DND-41 (cell line): ENCODE results near the gene DOCK3.

Source experiments
- EZH2 ChIP-seq: IDR thresholded peaks from 3 replicates; pipeline ENCODE4 v1.6.1; 2012; ENCODE audit warnings: borderline replicate concordance, low read depth, mild to moderate bottlenecking, moderate library complexity, low read length, inconsistent platforms; ENCODE audit not compliant: severe bottlenecking
- TF ChIP-seq, protein P1 (sequence below): IDR thresholded peaks from 2 replicates; pipeline ENCODE4 v1.5.1; 2012; ENCODE audit warnings: borderline replicate concordance, low read length, moderate library complexity, mild to moderate bottlenecking; ENCODE audit not compliant: poor library complexity, severe bottlenecking; ENCODE audit errors: extremely low read depth

DNA sequence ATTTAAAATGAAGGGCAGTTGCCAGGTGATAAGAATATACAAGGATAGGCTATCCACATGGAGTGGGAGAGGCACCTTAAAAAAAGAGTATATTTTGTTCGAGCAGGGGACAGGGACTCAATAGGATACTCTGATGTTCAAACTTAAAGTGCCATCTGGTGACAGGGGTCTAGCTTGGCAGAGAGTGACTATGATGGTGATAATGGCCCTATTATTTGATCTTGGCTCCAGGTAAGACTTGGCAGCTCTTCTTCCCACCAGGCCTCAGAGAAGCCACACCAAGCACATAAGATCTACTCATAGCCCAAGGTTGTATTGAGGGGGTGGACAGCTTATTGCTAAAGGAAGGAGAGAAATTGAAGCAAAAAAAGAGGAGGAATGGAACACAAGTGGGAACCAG, 601.3 kb downstream of the DOCK3 start:
- TF ChIP-seq, protein P1, sequence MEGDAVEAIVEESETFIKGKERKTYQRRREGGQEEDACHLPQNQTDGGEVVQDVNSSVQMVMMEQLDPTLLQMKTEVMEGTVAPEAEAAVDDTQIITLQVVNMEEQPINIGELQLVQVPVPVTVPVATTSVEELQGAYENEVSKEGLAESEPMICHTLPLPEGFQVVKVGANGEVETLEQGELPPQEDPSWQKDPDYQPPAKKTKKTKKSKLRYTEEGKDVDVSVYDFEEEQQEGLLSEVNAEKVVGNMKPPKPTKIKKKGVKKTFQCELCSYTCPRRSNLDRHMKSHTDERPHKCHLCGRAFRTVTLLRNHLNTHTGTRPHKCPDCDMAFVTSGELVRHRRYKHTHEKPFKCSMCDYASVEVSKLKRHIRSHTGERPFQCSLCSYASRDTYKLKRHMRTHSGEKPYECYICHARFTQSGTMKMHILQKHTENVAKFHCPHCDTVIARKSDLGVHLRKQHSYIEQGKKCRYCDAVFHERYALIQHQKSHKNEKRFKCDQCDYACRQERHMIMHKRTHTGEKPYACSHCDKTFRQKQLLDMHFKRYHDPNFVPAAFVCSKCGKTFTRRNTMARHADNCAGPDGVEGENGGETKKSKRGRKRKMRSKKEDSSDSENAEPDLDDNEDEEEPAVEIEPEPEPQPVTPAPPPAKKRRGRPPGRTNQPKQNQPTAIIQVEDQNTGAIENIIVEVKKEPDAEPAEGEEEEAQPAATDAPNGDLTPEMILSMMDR, result no peak
- TF ChIP-seq EZH2, result no peak
